ENCODE results near the gene ZNF365. TPM values are rescaled to one million over a fixed set of nuclear protein-coding genes. Genes with fewer than 3 reads are reported as not detected.

ZNF365 gene
- total RNA-seq, 1 experiment from 2014 or later = 1.8 TPM

DNA sequence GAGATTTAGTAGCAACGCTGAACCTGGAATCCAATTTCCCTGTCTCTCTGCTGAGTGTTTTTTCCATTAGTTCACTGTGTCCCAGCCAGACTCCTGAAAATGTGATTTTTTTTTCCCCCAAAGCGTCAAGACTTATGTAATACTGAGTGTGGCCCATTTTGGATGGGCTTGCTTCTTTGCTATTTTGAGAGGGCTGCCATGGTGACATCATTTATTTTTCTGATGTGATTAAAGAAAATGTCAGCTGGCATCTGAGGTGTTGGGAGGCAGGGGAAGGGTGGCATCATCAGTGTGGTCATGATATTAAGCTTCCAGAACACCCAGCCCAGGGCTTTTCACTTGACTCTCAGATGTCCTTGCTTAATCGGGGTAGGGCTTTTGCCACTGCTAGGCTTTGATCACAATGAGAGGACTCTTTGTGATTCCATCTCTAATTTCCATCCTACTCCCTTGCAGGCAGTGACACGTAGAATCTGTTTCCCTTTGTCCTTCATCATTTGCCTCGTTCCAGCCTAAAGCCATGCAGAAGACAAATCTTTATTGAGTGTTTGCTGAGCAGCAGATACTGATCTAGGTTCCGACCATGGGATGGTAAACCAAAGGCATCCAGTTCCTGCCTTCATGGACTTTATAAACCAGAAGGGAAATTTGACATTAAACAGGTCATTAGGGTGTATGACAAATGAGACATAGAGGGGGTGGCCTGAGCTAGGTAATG lies 7.4 kb downstream of the ZNF365 start:
- intact Hi-C loops (cut with micrococcal nuclease) = no loop called here
- Histone ChIP-seq H3K4me2 (ENCODE audit: low read length) (no peak overlapping the region), H3K79me2 (ENCODE audit: insufficient read depth, low read length) (no peaks in the 10 kb centered on the region), H3K36me3 (ENCODE audit: control insufficient read depth in 1 of 2, insufficient read depth in 2 of 2, low read length in 2 of 2) (no peaks in the 10 kb centered on the region), H3K9me3 (ENCODE audit: control insufficient read depth in 1 of 2, insufficient read depth in 1 of 2, low read depth in 1 of 2, low read length in 2 of 2) (no peaks in the 10 kb centered on the region), H3K27ac (ENCODE audit: low read depth, low read length) (no peak overlapping the region), H4K20me1 (ENCODE audit: insufficient read depth) (no peaks in the 10 kb centered on the region), H3K27me3 (ENCODE audit: insufficient read depth, low read length) (no peaks in the 10 kb centered on the region), H3K9me2 (ENCODE audit: insufficient read depth) (no peaks in the 10 kb centered on the region), H3K4me1 (ENCODE audit: control insufficient read depth in 1 of 2, insufficient read depth in 2 of 2, low read length in 2 of 2) (peaks cover 4 to 73% of the 10 kb centered on the region in 2 experiments; a peak in 3 of 4 replicates), H2AFZ (ENCODE audit: low read depth, low read length, poor library complexity, severe bottlenecking) (no peak overlapping the region), H3K9ac (ENCODE audit: low read length) (no peak overlapping the region), H3K4me3 (replicated peaks in 1 of 2; ENCODE audit: low read depth in 1 of 2, low read length in 2 of 2) (no peak overlapping the region)
- CTCF ChIA-PET = no interaction called here
- RAD21 ChIA-PET (ENCODE audit: low non-redundant PET in 1 of 2, low total read pairs in 2 of 2, uncharacterized antibody in 2 of 2, unreplicated experiment in 2 of 2) = no interaction called here
- BruUV-seq (replicated peaks) = no TSS peak
- POLR2A ChIA-PET = no interaction called here
- ATAC-seq (no peak), DNase-seq (ENCODE audit: low read depth, low spot score) (no peak)
- no peak for TF ChIP-seq TCF7L2 (IDR thresholded peaks at IDR 0.05; ENCODE audit: borderline replicate concordance, extremely low read depth, insufficient read depth, insufficient read length)
- no peak for TF ChIP-seq YY1 (IDR thresholded peaks at IDR 0.05; ENCODE audit: extremely low read depth, insufficient replicate concordance, low read depth, low read length)
- TF ChIP-seq CEBPB (IDR thresholded peaks at IDR 0.05; ENCODE audit: low read depth) = no peak
- no peak for TF ChIP-seq ZFX (IDR thresholded peaks at IDR 0.05)
- TF ChIP-seq POLR2AphosphoS5 (IDR thresholded peaks at IDR 0.05; ENCODE audit: low read depth, low read length) = no peak
- TF ChIP-seq, protein P1, sequence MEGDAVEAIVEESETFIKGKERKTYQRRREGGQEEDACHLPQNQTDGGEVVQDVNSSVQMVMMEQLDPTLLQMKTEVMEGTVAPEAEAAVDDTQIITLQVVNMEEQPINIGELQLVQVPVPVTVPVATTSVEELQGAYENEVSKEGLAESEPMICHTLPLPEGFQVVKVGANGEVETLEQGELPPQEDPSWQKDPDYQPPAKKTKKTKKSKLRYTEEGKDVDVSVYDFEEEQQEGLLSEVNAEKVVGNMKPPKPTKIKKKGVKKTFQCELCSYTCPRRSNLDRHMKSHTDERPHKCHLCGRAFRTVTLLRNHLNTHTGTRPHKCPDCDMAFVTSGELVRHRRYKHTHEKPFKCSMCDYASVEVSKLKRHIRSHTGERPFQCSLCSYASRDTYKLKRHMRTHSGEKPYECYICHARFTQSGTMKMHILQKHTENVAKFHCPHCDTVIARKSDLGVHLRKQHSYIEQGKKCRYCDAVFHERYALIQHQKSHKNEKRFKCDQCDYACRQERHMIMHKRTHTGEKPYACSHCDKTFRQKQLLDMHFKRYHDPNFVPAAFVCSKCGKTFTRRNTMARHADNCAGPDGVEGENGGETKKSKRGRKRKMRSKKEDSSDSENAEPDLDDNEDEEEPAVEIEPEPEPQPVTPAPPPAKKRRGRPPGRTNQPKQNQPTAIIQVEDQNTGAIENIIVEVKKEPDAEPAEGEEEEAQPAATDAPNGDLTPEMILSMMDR (IDR thresholded peaks at IDR 0.05 in 2 of 3, conservative IDR thresholded peaks at IDR 0.05 in 1 of 3; ENCODE audit: borderline replicate concordance in 1 of 3, insufficient read depth in 1 of 3, low read depth in 2 of 3, low read length in 2 of 3) = no peak

GRCh38 chr10:62382831-62383230 lies 8.7 kb downstream of the ZNF365 start:
- Histone ChIP-seq H3K9me2 (ENCODE audit: insufficient read depth) (no peaks in the 10 kb centered on the region), H3K27ac (ENCODE audit: low read depth, low read length) (no peak overlapping the region), H3K4me3 (replicated peaks in 1 of 2; ENCODE audit: low read depth in 1 of 2, low read length in 2 of 2) (no peak overlapping the region), H3K9me3 (ENCODE audit: control insufficient read depth in 1 of 2, insufficient read depth in 1 of 2, low read depth in 1 of 2, low read length in 2 of 2) (no peaks in the 10 kb centered on the region), H3K4me2 (ENCODE audit: low read length) (peak overlapping the region; percentile 76; the same call in 1 of the 2 replicates), H3K36me3 (ENCODE audit: control insufficient read depth in 1 of 2, insufficient read depth in 2 of 2, low read length in 2 of 2) (no peaks in the 10 kb centered on the region), H3K4me1 (ENCODE audit: control insufficient read depth in 1 of 2, insufficient read depth in 2 of 2, low read length in 2 of 2) (peaks cover 4 to 83% of the 10 kb centered on the region in 2 experiments; a peak in 3 of 4 replicates), H3K27me3 (ENCODE audit: insufficient read depth, low read length) (no peaks in the 10 kb centered on the region), H4K20me1 (ENCODE audit: insufficient read depth) (no peaks in the 10 kb centered on the region), H2AFZ (ENCODE audit: low read depth, low read length, poor library complexity, severe bottlenecking) (no peak overlapping the region), H3K9ac (ENCODE audit: low read length) (no peak overlapping the region), H3K79me2 (ENCODE audit: insufficient read depth, low read length) (no peaks in the 10 kb centered on the region)
- intact Hi-C loops (cut with micrococcal nuclease) = no loop called here
- ChIA-PET CTCF (no interaction called here), RAD21 (ENCODE audit: low non-redundant PET in 1 of 2, low total read pairs in 2 of 2, uncharacterized antibody in 2 of 2, unreplicated experiment in 2 of 2) (no interaction called here), POLR2A (no interaction called here)
- DNase-seq (ENCODE audit: low read depth, low spot score) (no peak), ATAC-seq (no peak)
- BruUV-seq (replicated peaks) = no TSS peak
- no peak for TF ChIP-seq POLR2A (IDR thresholded peaks at IDR 0.05; ENCODE audit: borderline replicate concordance, extremely low read depth, insufficient read depth, insufficient read length)
- no peak for TF ChIP-seq JUND (IDR thresholded peaks at IDR 0.05)
- no peak for TF ChIP-seq FOSL1 (IDR thresholded peaks at IDR 0.05; ENCODE audit: low read depth)
- TF ChIP-seq, protein P2, sequence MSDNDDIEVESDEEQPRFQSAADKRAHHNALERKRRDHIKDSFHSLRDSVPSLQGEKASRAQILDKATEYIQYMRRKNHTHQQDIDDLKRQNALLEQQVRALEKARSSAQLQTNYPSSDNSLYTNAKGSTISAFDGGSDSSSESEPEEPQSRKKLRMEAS (IDR thresholded peaks at IDR 0.05) = no peak
- no peak for TF ChIP-seq SP1 (IDR thresholded peaks at IDR 0.05; ENCODE audit: low read depth)
- no peak for TF ChIP-seq ZNF274 (IDR thresholded peaks at IDR 0.05; ENCODE audit: low read depth, low read length)
- TF ChIP-seq YY1 (IDR thresholded peaks at IDR 0.05; ENCODE audit: extremely low read depth, insufficient replicate concordance, low read depth, low read length) = no peak
- no peak for TF ChIP-seq EZH2phosphoT487 (IDR thresholded peaks at IDR 0.05; ENCODE audit: borderline replicate concordance)
- TF ChIP-seq CBX3 (IDR thresholded peaks at IDR 0.05; ENCODE audit: low read depth) = no peak
- no peak for TF ChIP-seq SRF (IDR thresholded peaks at IDR 0.05; ENCODE audit: low read depth)
- TF ChIP-seq POLR2AphosphoS5 (IDR thresholded peaks at IDR 0.05; ENCODE audit: low read depth, low read length) = no peak
- TF ChIP-seq ATF3 (IDR thresholded peaks at IDR 0.05) = no peak
- TF ChIP-seq RAD21 (IDR thresholded peaks at IDR 0.05; ENCODE audit: low read depth) = no peak
- no peak for TF ChIP-seq EZH2 (IDR thresholded peaks at IDR 0.05)
- TF ChIP-seq CEBPB (IDR thresholded peaks at IDR 0.05; ENCODE audit: low read depth) = no peak
- TF ChIP-seq TCF7L2 (IDR thresholded peaks at IDR 0.05; ENCODE audit: borderline replicate concordance, extremely low read depth, insufficient read depth, insufficient read length) = no peak
- TF ChIP-seq ELF1 (IDR thresholded peaks at IDR 0.05; ENCODE audit: borderline replicate concordance, low read depth) = no peak

All from HCT116 (cell line).